ENCODE results near the gene DSPP.

GRCh38 chr4:87574996-87575395 is 33.3 kb upstream of the DSPP start:
- no peak for TF ChIP-seq CTCF (IDR thresholded peaks at IDR 0.05)
- TF ChIP-seq POLR2A (IDR thresholded peaks at IDR 0.05), result no peak
